IMR-90 (cell line): ENCODE results near the gene TRHDE. TPM values are rescaled to one million over a fixed set of nuclear protein-coding genes. Genes with fewer than 3 reads are reported as not detected.
A peak's percentile ranks its signal among the peaks of the same experiment; 100 is the strongest.

Experiments
- ATAC-seq: fragments of 200-7000 bp; cut with Tn5 transposase; 2 replicates; pipeline ENCODE4 v1.9.1; 2020; ENCODE audit warnings: low read depth, mild to moderate bottlenecking, moderate library complexity
- BruUV-seq: library from RNA; stranded (reverse); fragments of 400-500 nt; replicated peaks from 2 replicates; lab custom pipeline; 2021; lab: Mats Ljungman, UMichigan
- CTCF ChIA-PET: fragments of 300-600 bp; formaldehyde crosslinking; extraction: SDS; loops from one replicate; lab custom pipeline; 2021; ENCODE audit warnings: antibody characterized with exemption; lab: Yijun Ruan, JAX
- POLR2A ChIA-PET: fragments of 300-600 bp; sonication (Branson Sonifier 250); formaldehyde crosslinking; loops from one replicate; lab custom pipeline; 2022; ENCODE audit warnings: antibody characterized with exemption; ENCODE audit not compliant: unreplicated experiment; lab: Charles Lee
- DNase-seq: peaks from one replicate; pipeline ENCODE4 v3.0.0; 2013
- H2AFZ ChIP-seq: replicated peaks from 2 replicates; pipeline ENCODE3; 2013; ENCODE audit warnings: low read length, mild to moderate bottlenecking; ENCODE audit not compliant: poor library complexity
- H2AK5ac ChIP-seq: 2 replicates; pipeline ENCODE4 v1.6.1; 2013; ENCODE audit warnings: low read depth, low read length, inconsistent platforms
- H2AK9ac ChIP-seq: replicated peaks from 2 replicates; pipeline ENCODE3; 2013; ENCODE audit warnings: mild to moderate bottlenecking, low read depth, low read length, moderate library complexity; ENCODE audit not compliant: poor library complexity
- H2BK120ac ChIP-seq: 2 replicates; pipeline ENCODE4 v1.6.1; 2013; ENCODE audit warnings: low read depth, low read length, inconsistent platforms
- H2BK15ac ChIP-seq: 3 replicates; pipeline ENCODE4 v1.6.1; 2013; ENCODE audit warnings: low read depth, low read length, inconsistent platforms
- H2BK20ac ChIP-seq: 2 replicates; pipeline ENCODE4 v1.6.1; 2013; ENCODE audit warnings: low read depth, mild to moderate bottlenecking, inconsistent platforms, low read length, moderate library complexity
- H2BK5ac ChIP-seq: 2 replicates; pipeline ENCODE4 v1.6.1; 2013; ENCODE audit warnings: mild to moderate bottlenecking, low read depth, low read length, inconsistent platforms; ENCODE audit not compliant: poor library complexity, severe bottlenecking
- H3K14ac ChIP-seq: replicated peaks from 2 replicates; pipeline ENCODE4 v1.6.1; 2013; ENCODE audit warnings: low read depth, low read length, inconsistent platforms
- H3K18ac ChIP-seq: 2 replicates; pipeline ENCODE4 v1.6.1; 2013; ENCODE audit warnings: low read depth, low read length, control low read depth
- H3K23ac ChIP-seq: 2 replicates; pipeline ENCODE4 v1.6.1; 2013; ENCODE audit warnings: low read depth, low read length, inconsistent platforms
- H3K27ac ChIP-seq: 2 replicates; pipeline ENCODE4 v1.5.1; 2013; ENCODE audit warnings: mild to moderate bottlenecking, control low read depth, low read length; ENCODE audit not compliant: insufficient read depth
- H3K27me3 ChIP-seq: 2 replicates; pipeline ENCODE4 v1.6.1; 2013; ENCODE audit warnings: low read length; ENCODE audit not compliant: control insufficient read depth, insufficient read depth
- H3K36me3 ChIP-seq: 2 replicates; pipeline ENCODE4 v1.6.1; 2013; ENCODE audit warnings: low read length, mixed read lengths; ENCODE audit not compliant: control insufficient read depth, insufficient read depth
- H3K4ac ChIP-seq: 2 replicates; pipeline ENCODE4 v1.6.1; 2013; ENCODE audit warnings: low read depth, low read length, inconsistent platforms
- H3K4me1 ChIP-seq: 2 replicates; pipeline ENCODE4 v1.6.1; 2013; ENCODE audit warnings: low read length, mixed read lengths; ENCODE audit not compliant: control insufficient read depth, insufficient read depth
- H3K4me2 ChIP-seq: 2 replicates; pipeline ENCODE4 v1.6.1; 2013; ENCODE audit warnings: low read depth, mild to moderate bottlenecking, control low read depth, low read length, moderate library complexity
- H3K4me3 ChIP-seq: 2 replicates; pipeline ENCODE4 v1.5.1; 2013; ENCODE audit warnings: low read depth, mild to moderate bottlenecking, control low read depth, low read length, moderate library complexity; ENCODE audit not compliant: insufficient read depth
- H3K56ac ChIP-seq: 2 replicates; pipeline ENCODE4 v1.6.1; 2013; ENCODE audit warnings: low read length, inconsistent platforms; ENCODE audit not compliant: insufficient read depth; ENCODE audit errors: extremely low read depth
- H3K79me1 ChIP-seq, 2 experiments: 2 replicates each; pipeline ENCODE4 v1.6.1; 2013; ENCODE audit warnings: low read length in 2 of 2, inconsistent platforms in 1 of 2, low read depth in 1 of 2
- H3K9ac ChIP-seq: 2 replicates; pipeline ENCODE4 v1.6.1; 2013; ENCODE audit warnings: low read depth, low read length, control low read depth
- H3K9me1 ChIP-seq: 2 replicates; pipeline ENCODE4 v1.6.1; 2013; ENCODE audit warnings: low read length, inconsistent platforms; ENCODE audit not compliant: insufficient read depth
- H3K9me3 ChIP-seq: 2 replicates; pipeline ENCODE4 v1.6.1; 2013; ENCODE audit warnings: low read length; ENCODE audit not compliant: control insufficient read depth, insufficient read depth
- H4K20me1 ChIP-seq: 2 replicates; pipeline ENCODE4 v1.6.1; 2013; ENCODE audit warnings: low read length, inconsistent platforms; ENCODE audit not compliant: insufficient read depth
- H4K5ac ChIP-seq: 2 replicates; pipeline ENCODE4 v1.6.1; 2013; ENCODE audit warnings: mild to moderate bottlenecking, low read depth, low read length, control low read depth
- H4K8ac ChIP-seq, 2 experiments: 2 replicates each; pipeline ENCODE4 v1.6.1; 2013; ENCODE audit warnings: low read depth in 2 of 2, low read length in 2 of 2, control low read depth in 1 of 2, inconsistent platforms in 1 of 2
- H4K91ac ChIP-seq: 2 replicates; pipeline ENCODE4 v1.6.1; 2013; ENCODE audit warnings: low read depth, low read length, inconsistent platforms; ENCODE audit not compliant: insufficient read depth
- ELK1 ChIP-seq: fragments of 150-350 bp; IDR thresholded peaks from 2 replicates; pipeline ENCODE4 v1.6.1; 2016; ENCODE audit warnings: low read depth, mild to moderate bottlenecking, low read length, moderate library complexity, borderline replicate concordance
- MAFK ChIP-seq: IDR thresholded peaks from 2 replicates; pipeline ENCODE4 v1.6.1; 2012; ENCODE audit warnings: low read depth, low read length, improper control_type of control experiment
- MXI1 ChIP-seq: IDR thresholded peaks from 2 replicates; pipeline ENCODE4 v1.6.1; 2012; ENCODE audit warnings: low read depth, mild to moderate bottlenecking, low read length, moderate library complexity, borderline replicate concordance
- RAD21 ChIP-seq: IDR thresholded peaks from 2 replicates; pipeline ENCODE4 v1.6.1; 2012; ENCODE audit warnings: low read length, improper control_type of control experiment
- WGBS, 2 experiments: methylation state at CpG; one replicate each; pipeline versions ENCODE4 v1.1.5 to v1.1.7; 2013; ENCODE audit warnings: missing lambda C conversion rate in 2 of 2; ENCODE audit not compliant: insufficient read length in 1 of 2; ENCODE audit errors: extremely low coverage in 2 of 2; 5-methylcytosine and 5-hydroxymethylcytosine counted together
- dilution Hi-C: fragments of 300-500 bp; cut with HindIII; formaldehyde crosslinking; loops from one replicate; pipeline ENCODE4 v1.14.3; 2018; ENCODE audit warnings: low sequenced_read_pairs; ENCODE audit not compliant: unreplicated experiment
- in situ Hi-C: fragments of 300-500 bp; cut with MboI; formaldehyde crosslinking; loops from 3 replicates; pipeline ENCODE4 v1.14.3; 2019; ENCODE audit warnings: low sequenced_read_pairs, inconsistent platforms, mixed read lengths
- intact Hi-C: fragments of 100-400 bp; cut with micrococcal nuclease; formaldehyde crosslinking; loops from 2 replicates; pipeline ENCODE4 v1.10.0; 2022
- polyA plus RNA-seq, 3 experiments: library from polyadenylated mRNA; depleted of rRNA; stranded (reverse); fragments of >200 nt; gene quantifications; 2 replicates each; pipeline ENCODE4 v1.2.3, GENCODE V29; 2012; ENCODE audit warnings: low replicate concordance in 1 of 3
- total RNA-seq: library from RNA; depleted of rRNA; stranded (reverse); fragments of >200 nt; gene quantifications from 2 replicates; pipeline ENCODE4 v1.2.3, GENCODE V29; 2012

The TRHDE gene
- total and polyA plus RNA-seq, 2 of the 4 experiments (the other 2 are of a cell fraction): 33.7 to 65.1 TPM

DNA sequence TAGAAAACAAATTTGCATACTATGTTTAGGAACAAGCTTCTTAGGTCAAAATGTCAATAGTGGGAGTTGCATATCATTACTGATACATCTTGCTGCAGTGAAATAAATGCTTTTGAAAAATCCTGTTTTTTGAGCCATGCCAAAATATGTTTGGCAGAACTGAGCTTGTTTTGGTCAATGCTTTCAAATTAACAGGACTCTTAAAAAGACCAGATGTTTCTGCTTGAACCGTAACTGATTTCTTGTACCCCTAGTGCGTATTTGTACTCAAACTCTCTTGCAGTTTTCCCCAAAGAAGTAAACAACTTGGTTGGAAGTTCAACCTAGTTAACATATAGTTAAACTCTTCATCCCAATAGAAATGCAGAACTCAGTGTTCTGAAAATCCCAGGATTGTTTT, 3.4 kb downstream of the TRHDE start:
- Histone ChIP-seq H3K9ac (peak overlapping the region; percentile 29; the same call in 1 of the 2 replicates), H3K23ac (peak overlapping the region; percentile 77; the same call in 1 of the 2 replicates), H4K8ac (peak overlapping the region in 1 of 2 experiments; percentile 29; a peak in 2 of 4 replicates), H3K27me3 (no peaks in the 10 kb centered on the region), H3K36me3 (no peaks in the 10 kb centered on the region), H3K4me1 (peaks cover 13% of the 10 kb centered on the region), H2AK9ac (no peak overlapping the region), H4K91ac (peak overlapping the region; percentile 33; the same call in 1 of the 2 replicates), H3K56ac (peak overlapping the region; percentile 67; the same call in 1 of the 2 replicates), H2BK20ac (peak overlapping the region; percentile 57; the same call in 1 of the 2 replicates), H3K4ac (peak overlapping the region; percentile 14; the same call in 1 of the 2 replicates), H3K14ac (peak overlapping the region; percentile 50), H3K4me3 (peak overlapping the region; percentile 35), H3K9me1 (peaks cover 9% of the 10 kb centered on the region; the same call in 1 of the 2 replicates), H2BK5ac (peak overlapping the region; percentile 88), H2AK5ac (no peak overlapping the region), H3K18ac (peak overlapping the region; percentile 63; the same call in 1 of the 2 replicates), H2AFZ (no peak overlapping the region), H4K5ac (peak overlapping the region; percentile 13; the same call in 1 of the 2 replicates), H3K79me1 (peaks cover 0 to 19% of the 10 kb centered on the region in 2 experiments; a peak in 2 of 4 replicates), H4K20me1 (peaks cover 6% of the 10 kb centered on the region; the same call in 1 of the 2 replicates), H2BK15ac (no peak overlapping the region; the same call in 2 of the 3 replicates), H3K27ac (peak overlapping the region; percentile 41; the same call in 1 of the 2 replicates), H3K4me2 (peak overlapping the region; percentile 84), H3K9me3 (no peaks in the 10 kb centered on the region), H2BK120ac (peak overlapping the region; percentile 45)
- ATAC-seq (no peak), DNase-seq (no peak)
- WGBS, 2 experiments: no CpG with 5 or more reads among the region's 2 CpGs
- intact Hi-C loops (loop anchor here (10.0 kb wide), 2 partner anchors 49 to 321 kb away; no protein-coding TSS in a partner anchor), in situ Hi-C loops (no loop called here), dilution Hi-C loops (no loop called here)
- ChIA-PET CTCF (interaction anchor here (0.9 to 1.8 kb wide), 2 partner anchors 14 to 45 kb away, joined by 4 to 5 read pairs; no protein-coding TSS in a partner anchor), POLR2A (no interaction called here)
- TF ChIP-seq MXI1: no peak
- TF ChIP-seq RAD21: no peak
- TF ChIP-seq MAFK: no peak
- no peak for TF ChIP-seq ELK1
- BruUV-seq: no TSS peak
